H1 (cell line): ENCODE measurements around the gene PRKAG3. TPM values are rescaled to one million over a fixed set of nuclear protein-coding genes. Genes with fewer than 3 reads are reported as not detected.
"Not testable (repeated sequence)": the region's sequence is repeated elsewhere in the genome, so short reads cannot be mapped to it uniquely, and the experiment has no call there.

Experiments used
- CTCF ChIA-PET: fragments of 300-600 bp; sonication (Branson Sonifier 250); formaldehyde crosslinking; loops from one replicate; lab custom pipeline; 2021; ENCODE audit not compliant: partially characterized antibody; lab: Charles Lee
- POLR2A ChIA-PET: fragments of 300-600 bp; sonication (Branson Sonifier 250); formaldehyde crosslinking; loops from one replicate; lab custom pipeline; 2021; ENCODE audit warnings: inconsistent platforms; ENCODE audit not compliant: partially characterized antibody; lab: Charles Lee
- DNase-seq, 2 experiments: peaks; one replicate each; pipeline versions ENCODE4 v3.0.0 to v3.0.0-alpha.2; 2010 to 2022; ENCODE audit warnings: low spot score in 2 of 2, low read depth in 1 of 2, mixed read lengths in 1 of 2
- FAIRE-seq: peaks from 2 replicates; lab custom pipeline; 2011; peaks lifted over from hg19 to GRCh38; lab: Jason Lieb, UNC
- H2AFZ ChIP-seq: 2 replicates; pipeline ENCODE4 v1.8.1; 2012; ENCODE audit warnings: low read length, inconsistent platforms
- H2AK5ac ChIP-seq: 2 replicates; pipeline ENCODE4 v1.6.1; 2013; ENCODE audit warnings: low read depth, low read length
- H2BK120ac ChIP-seq: replicated peaks from 2 replicates; pipeline ENCODE3; 2013; ENCODE audit warnings: low read depth, low read length, inconsistent platforms
- H2BK12ac ChIP-seq: 2 replicates; pipeline ENCODE4 v1.6.1; 2013; ENCODE audit warnings: low read depth, low read length
- H2BK15ac ChIP-seq: 2 replicates; pipeline ENCODE4 v1.6.1; 2013; ENCODE audit warnings: low read length
- H2BK20ac ChIP-seq: 2 replicates; pipeline ENCODE4 v1.6.1; 2013; ENCODE audit warnings: low read length
- H2BK5ac ChIP-seq: 2 replicates; pipeline ENCODE4 v1.6.1; 2013; ENCODE audit warnings: low read depth, low read length
- H3K14ac ChIP-seq: 2 replicates; pipeline ENCODE4 v1.6.1; 2013; ENCODE audit warnings: inconsistent platforms; ENCODE audit not compliant: insufficient read length
- H3K18ac ChIP-seq: 2 replicates; pipeline ENCODE4 v1.6.1; 2013; ENCODE audit warnings: low read length; ENCODE audit errors: extremely low read depth
- H3K23ac ChIP-seq: 2 replicates; pipeline ENCODE4 v1.6.1; 2013; ENCODE audit warnings: inconsistent platforms; ENCODE audit not compliant: insufficient read length
- H3K23me2 ChIP-seq: 2 replicates; pipeline ENCODE4 v1.6.1; 2013; ENCODE audit warnings: low read depth, low read length
- H3K27ac ChIP-seq: 2 replicates; pipeline ENCODE4 v1.6.1; 2011; ENCODE audit warnings: low read depth, low read length, inconsistent platforms
- H3K27me3 ChIP-seq, 4 experiments: replicated peaks in 1 of 4; 1 replicate in 1 of 4; 2 replicates in 3 of 4; pipeline versions ENCODE4 v1.6.1 to v1.8.1; 2011 to 2013; ENCODE audit warnings: low read length in 3 of 4, mild to moderate bottlenecking in 3 of 4, inconsistent platforms in 2 of 4, mixed read lengths in 2 of 4, moderate library complexity in 1 of 4; ENCODE audit not compliant: control insufficient read depth in 3 of 4, insufficient read depth in 3 of 4; ENCODE audit errors: extremely low read depth in 1 of 4
- H3K36me3 ChIP-seq, 4 experiments: 2 replicates each; pipeline versions ENCODE4 v1.6.1 to v1.8.1; 2011 to 2013; ENCODE audit warnings: mild to moderate bottlenecking in 4 of 4, low read length in 3 of 4, moderate library complexity in 2 of 4, control low read depth in 1 of 4, inconsistent platforms in 1 of 4; ENCODE audit not compliant: insufficient read depth in 4 of 4, control insufficient read depth in 2 of 4
- H3K4ac ChIP-seq: replicated peaks from 2 replicates; pipeline ENCODE3; 2013; ENCODE audit warnings: low read length, low read depth, mixed read lengths, inconsistent platforms; ENCODE audit not compliant: insufficient read length
- H3K4me1 ChIP-seq, 4 experiments: replicated peaks in 1 of 4; 1 replicate in 1 of 4; 2 replicates in 3 of 4; pipeline versions ENCODE4 v1.6.1 to v1.8.1; 2011 to 2013; ENCODE audit warnings: low read length in 3 of 4, inconsistent platforms in 2 of 4, mixed read lengths in 1 of 4; ENCODE audit not compliant: insufficient read depth in 4 of 4, control insufficient read depth in 3 of 4
- H3K4me2 ChIP-seq, 2 experiments: 2 replicates each; pipeline versions ENCODE4 v1.6.1 to v1.8.1; 2011 to 2013; ENCODE audit warnings: low read depth in 2 of 2, low read length in 2 of 2, control low read depth in 1 of 2, inconsistent platforms in 1 of 2, mild to moderate bottlenecking in 1 of 2; ENCODE audit not compliant: insufficient read depth in 1 of 2
- H3K4me3 ChIP-seq, 4 experiments: fragments of 200-600, 300-600 bp in 1 of 4; sonication (generic), shearing (Covaris generic), sonication (Bioruptor Twin) in 1 of 4; 2 replicates each; pipeline versions ENCODE4 v1.5.1 to v1.8.1; 2011 to 2016; ENCODE audit warnings: low read length in 4 of 4, low read depth in 3 of 4, control low read depth in 2 of 4, inconsistent platforms in 2 of 4, mild to moderate bottlenecking in 2 of 4, mixed read lengths in 1 of 4, moderate library complexity in 1 of 4; ENCODE audit not compliant: insufficient read depth in 2 of 4; ENCODE audit errors: extremely low read depth in 1 of 4
- H3K56ac ChIP-seq: replicated peaks from 2 replicates; pipeline ENCODE3; 2013; ENCODE audit warnings: low read depth, mild to moderate bottlenecking, mixed read lengths, low read length, inconsistent platforms; ENCODE audit not compliant: insufficient read length
- H3K79me1 ChIP-seq: 2 replicates; pipeline ENCODE4 v1.6.1; 2013; ENCODE audit warnings: low read depth, low read length, control low read depth
- H3K79me2 ChIP-seq, 2 experiments: 2 replicates each; pipeline versions ENCODE4 v1.6.1 to v1.8.1; 2012 to 2013; ENCODE audit warnings: low read length in 2 of 2, mild to moderate bottlenecking in 2 of 2, inconsistent platforms in 1 of 2; ENCODE audit not compliant: insufficient read depth in 2 of 2, control insufficient read depth in 1 of 2
- H3K9ac ChIP-seq, 4 experiments: replicated peaks in 1 of 4; 1 replicate in 1 of 4; 2 replicates in 3 of 4; pipeline versions ENCODE4 v1.6.1 to v1.8.1; 2011 to 2013; ENCODE audit warnings: low read depth in 3 of 4, low read length in 3 of 4, control low read depth in 2 of 4, mild to moderate bottlenecking in 2 of 4, moderate library complexity in 2 of 4, inconsistent platforms in 1 of 4; ENCODE audit errors: extremely low read depth in 1 of 4
- H3K9me3 ChIP-seq, 2 experiments: 2 replicates each; pipeline versions ENCODE4 v1.6.1 to v1.8.1; 2012 to 2013; ENCODE audit warnings: mild to moderate bottlenecking in 2 of 2, moderate library complexity in 2 of 2, control low read depth in 1 of 2, inconsistent platforms in 1 of 2, low read depth in 1 of 2, low read length in 1 of 2, mixed read lengths in 1 of 2; ENCODE audit not compliant: insufficient read depth in 2 of 2
- H4K20me1 ChIP-seq, 2 experiments: replicated peaks in 1 of 2; 2 replicates each; pipeline versions ENCODE3 to v1.8.1; 2011 to 2013; ENCODE audit warnings: inconsistent platforms in 2 of 2, low read length in 2 of 2, mild to moderate bottlenecking in 1 of 2; ENCODE audit not compliant: insufficient read depth in 2 of 2, control insufficient read depth in 1 of 2
- H4K5ac ChIP-seq: 2 replicates; pipeline ENCODE4 v1.6.1; 2013; ENCODE audit warnings: low read length, low read depth, mixed read lengths, inconsistent platforms; ENCODE audit not compliant: insufficient read length
- H4K8ac ChIP-seq: 2 replicates; pipeline ENCODE4 v1.8.0; 2013; ENCODE audit warnings: mild to moderate bottlenecking, moderate library complexity, low read length, inconsistent platforms; ENCODE audit not compliant: insufficient read depth; ENCODE audit errors: extremely low read depth
- H4K91ac ChIP-seq: replicated peaks from 2 replicates; pipeline ENCODE3; 2013; ENCODE audit warnings: low read length, mixed read lengths, inconsistent platforms; ENCODE audit not compliant: insufficient read length
- WGBS, 2 experiments: shearing (Covaris generic) in 1 of 2; methylation state at CpG; one replicate each; pipeline versions ENCODE4 v1.1.6 to v1.1.7; 2013 to 2015; ENCODE audit warnings: low lambda C conversion rate in 2 of 2, mixed read lengths in 2 of 2, inconsistent platforms in 1 of 2, low coverage in 1 of 2, missing lambda C conversion rate in 1 of 2; ENCODE audit not compliant: insufficient replicate concordance in 2 of 2, insufficient coverage in 1 of 2, insufficient read length in 1 of 2; ENCODE audit errors: extremely low coverage in 1 of 2, missing lambda C conversion rate in 1 of 2; 5-methylcytosine and 5-hydroxymethylcytosine counted together
- polyA plus RNA-seq, 7 experiments: library from polyadenylated mRNA; depleted of rRNA in 3 of 7; stranded (reverse) in 5 of 7; unstranded in 2 of 7; fragments of >200 nt in 5 of 7; fragments of 200-250 nt in 2 of 7; gene quantifications; 1 replicate in 5 of 7; 2 replicates in 1 of 7; 4 replicates in 1 of 7; pipeline versions ENCODE4 v1.2.1 to v1.2.3, GENCODE V29; 2011 to 2013; ENCODE audit warnings: missing spikeins in 2 of 7, mixed read lengths in 2 of 7
- total RNA-seq: library from RNA; stranded (reverse); fragmentation: NEBNext Ultra II Directional; extraction: Animal tissue kit (Norgen Biotek cat#: 25700); gene quantifications from 2 replicates; pipeline ENCODE4 v1.2.1, GENCODE V29; 2021

The PRKAG3 gene
- total and polyA plus RNA-seq, 2 of the 8 experiments (the other 6 are each of a cell fraction or from before 2014, with no cell fraction given) = not detected

- not testable (repeated sequence) for H3K4ac ChIP-seq, H3K14ac ChIP-seq, H2BK15ac ChIP-seq, H3K23me2 ChIP-seq, H3K56ac ChIP-seq, H3K4me2 ChIP-seq, H3K27ac ChIP-seq, H2BK5ac ChIP-seq, H3K18ac ChIP-seq, H3K27me3 ChIP-seq, DNase-seq, H2BK120ac ChIP-seq, H3K23ac ChIP-seq, H2AFZ ChIP-seq, FAIRE-seq, H3K9ac ChIP-seq, H3K9me3 ChIP-seq, H3K4me3 ChIP-seq, H4K91ac ChIP-seq, H2BK12ac ChIP-seq, H3K79me2 ChIP-seq, H2AK5ac ChIP-seq, H3K79me1 ChIP-seq, H3K4me1 ChIP-seq, H2BK20ac ChIP-seq, H4K20me1 ChIP-seq, H4K8ac ChIP-seq, H3K36me3 ChIP-seq, H4K5ac ChIP-seq
- WGBS, 2 experiments = 100% methylated on average over 1 of the region's 18 CpGs; no CpG with 5 or more reads in 1 of the 2 experiments
- CTCF ChIA-PET = interaction anchor here (0.7 to 7.5 kb wide), 54 partner anchors 8 to 1820 kb away, joined by 3 to 93 read pairs (median 6); partner anchors contain the start of genes CYP27A1, RNF25, STK36 and TTLL4
- POLR2A ChIA-PET = interaction anchor here (0.6 to 1.3 kb wide), 4 partner anchors 116 to 267 kb away, joined by 3 read pairs; partner anchors contain the start of genes BCS1L, RNF25, STK36 and ZNF142
Measured at GRCh38 chr2:218846963-218847362, 15.4 kb upstream of the PRKAG3 start.

GRCh38 chr2:218844334-218844733 is 12.7 kb upstream of the PRKAG3 start:
- H2BK12ac ChIP-seq, H2BK20ac ChIP-seq, H3K9me3 ChIP-seq, H3K27ac ChIP-seq, H3K9ac ChIP-seq, H4K20me1 ChIP-seq, DNase-seq, H3K79me1 ChIP-seq, H3K14ac ChIP-seq, H4K5ac ChIP-seq, H3K79me2 ChIP-seq, H4K8ac ChIP-seq, H3K56ac ChIP-seq, H2AK5ac ChIP-seq, H3K18ac ChIP-seq, H2BK120ac ChIP-seq, H3K4me3 ChIP-seq, H2BK5ac ChIP-seq, H4K91ac ChIP-seq, H3K23me2 ChIP-seq, H3K4ac ChIP-seq, POLR2A ChIA-PET, H3K27me3 ChIP-seq, H2BK15ac ChIP-seq, H2AFZ ChIP-seq, H3K4me1 ChIP-seq, FAIRE-seq, H3K36me3 ChIP-seq, H3K23ac ChIP-seq, H3K4me2 ChIP-seq: not testable (repeated sequence)
- CTCF ChIA-PET = interaction anchor here (0.7 kb wide), 1 partner anchor 59 kb away, joined by 3 read pairs; no protein-coding TSS in a partner anchor
- WGBS, 2 experiments = 84% methylated on average over 5 of the region's 5 CpGs; no CpG with 5 or more reads in 1 of the 2 experiments
